Vagina (tissue), 2 donors: Measurements from ENCODE around the gene MALT1.

Source experiments
- CTCF ChIP-seq, 3 experiments: fragments of 450-650 bp in 2 of 3; fragments of 200-600 bp in 1 of 3; sonication (generic) in 1 of 3; IDR thresholded peaks; one replicate each; pipeline ENCODE4 v1.5.1; 2017 to 2019; ENCODE audit warnings: antibody characterized with exemption in 3 of 3, mild to moderate bottlenecking in 2 of 3, moderate library complexity in 2 of 3
- POLR2A ChIP-seq, 2 donors: fragments of 450-650 bp; IDR thresholded peaks; one replicate each; pipeline ENCODE4 v1.6.1; 2017; ENCODE audit warnings: antibody characterized with exemption in 2 of 2, mild to moderate bottlenecking in 2 of 2, moderate library complexity in 2 of 2

- no peak for TF ChIP-seq CTCF (IDR thresholded peaks at IDR 0.05)
- no peak for TF ChIP-seq POLR2A (IDR thresholded peaks at IDR 0.05)
Observed at GRCh38 chr18:58694720-58695468, 23.6 kb downstream of the MALT1 start.
